DMS153 treated with DMSO at 0.1 percent for 48 hours (cell line): ENCODE measurements around the gene PHF12.

Experiments used
- DNase-seq: peaks from one replicate; lab custom pipeline; 2025; ENCODE audit not compliant: unreplicated experiment; lab: John Stamatoyannopoulos, UW

PHF12 gene

GRCh38 chr17:28955408-28955807 is 4.1 kb upstream of the PHF12 start:
- DNase-seq = no peak

GRCh38 chr17:28954886-28955285 is 3.6 kb upstream of the PHF12 start:
- DNase-seq = no peak

GRCh38 chr17:28953444-28954118 is 2.3 kb upstream of the PHF12 start:
- no peak for DNase-seq

GRCh38 chr17:28951991-28952975 is 965 bp upstream of the PHF12 start:
- DNase-seq = peak; percentile 99

- no peak for DNase-seq
Observed at GRCh38 chr17:28950752-28951427, 428 bp downstream of the PHF12 start.

- DNase-seq = peak; percentile 16
Observed at GRCh38 chr17:28950017-28950751, 1.1 kb downstream of the PHF12 start.

GRCh38 chr17:28949185-28950016 is 1.9 kb downstream of the PHF12 start:
- DNase-seq = no peak

GRCh38 chr17:28948873-28949184 is 2.5 kb downstream of the PHF12 start:
- DNase-seq = no peak

- DNase-seq = no peak
Observed at GRCh38 chr17:28948342-28948741, 3.0 kb downstream of the PHF12 start.

- no peak for DNase-seq
Observed at GRCh38 chr17:28947639-28948038, 3.7 kb downstream of the PHF12 start.

GRCh38 chr17:28946239-28946638 is 5.1 kb downstream of the PHF12 start:
- no peak for DNase-seq

GRCh38 chr17:28944862-28945741 is 6.2 kb downstream of the PHF12 start:
- no peak for DNase-seq

- no peak for DNase-seq
Observed at GRCh38 chr17:28944343-28944742, 7.0 kb downstream of the PHF12 start.

GRCh38 chr17:28942925-28943324 is 8.4 kb downstream of the PHF12 start:
- DNase-seq = no peak

- DNase-seq = no peak
Observed at GRCh38 chr17:28941251-28941650, 10.1 kb downstream of the PHF12 start.

GRCh38 chr17:28940675-28941074 is 10.6 kb downstream of the PHF12 start:
- no peak for DNase-seq

- DNase-seq = no peak
Observed at GRCh38 chr17:28940142-28940541, 11.2 kb downstream of the PHF12 start.

GRCh38 chr17:28938552-28938951 is 12.8 kb downstream of the PHF12 start:
- no peak for DNase-seq

GRCh38 chr17:28937044-28937729 is 14.1 kb downstream of the PHF12 start:
- no peak for DNase-seq
